Measurements from ENCODE around the gene FAM241A. TPM values are rescaled to one million over a fixed set of nuclear protein-coding genes. Genes with fewer than 3 reads are reported as not detected.

FAM241A gene
- total and polyA plus RNA-seq, 2 of the 13 experiments (the other 11 are each of a cell fraction or from before 2014, with no cell fraction given) = 0.61 to 0.69 TPM

- TF ChIP-seq TBX2 (CRISPR knock-in tag; IDR thresholded peaks at IDR 0.05; ENCODE audit: borderline replicate concordance) (peak; percentile 94), ZNF670 (CRISPR knock-in tag; IDR thresholded peaks at IDR 0.05; ENCODE audit: borderline replicate concordance) (peak; percentile 78; the same call in 1 of the 2 replicates), MED13 (CRISPR knock-in tag; IDR thresholded peaks at IDR 0.05) (no peak), ZNF589 (CRISPR knock-in tag; conservative IDR thresholded peaks at IDR 0.05) (no peak), ZNF773 (CRISPR knock-in tag; IDR thresholded peaks at IDR 0.05; ENCODE audit: borderline replicate concordance) (no peak), CREM (IDR thresholded peaks at IDR 0.05) (peak; percentile 88), CREM (CRISPR knock-in tag; IDR thresholded peaks at IDR 0.05) (0 out of 2 replicates have a peak, but pooled peaks have one; percentile 45), ZNF296 (CRISPR knock-in tag; conservative IDR thresholded peaks at IDR 0.05) (no peak), KDM1A (CRISPR knock-in tag; IDR thresholded peaks at IDR 0.05) (no peak; the same call in 1 of the 2 replicates), FOXP4 (CRISPR knock-in tag; IDR thresholded peaks at IDR 0.05) (peak; percentile 82), NFKBIZ (CRISPR knock-in tag; IDR thresholded peaks at IDR 0.05) (no peak; the same call in 1 of the 2 replicates), ZNF337 (CRISPR knock-in tag; IDR thresholded peaks at IDR 0.05; ENCODE audit: borderline replicate concordance, low read depth) (peak; percentile 85; the same call in 1 of the 2 replicates), ZHX1 (CRISPR knock-in tag; IDR thresholded peaks at IDR 0.05; ENCODE audit: low read depth) (no peak; the same call in 1 of the 2 replicates), NFYB (CRISPR knock-in tag; IDR thresholded peaks at IDR 0.05) (peak; percentile 83), PLSCR1 (CRISPR knock-in tag; IDR thresholded peaks at IDR 0.05; ENCODE audit: borderline replicate concordance) (no peak), THAP9 (CRISPR knock-in tag; IDR thresholded peaks at IDR 0.05; ENCODE audit: borderline replicate concordance) (peak; percentile 46; the same call in 1 of the 2 replicates), SOX6 (IDR thresholded peaks at IDR 0.05) (no peak), SOX6 (CRISPR knock-in tag; IDR thresholded peaks at IDR 0.05) (peak; percentile 79), RNF2 (conservative IDR thresholded peaks at IDR 0.05; ENCODE audit: low read depth) (no peak), MXD1 (CRISPR knock-in tag; IDR thresholded peaks at IDR 0.05) (no peak)
Observed at GRCh38 chr4:112230879-112231778, 85.9 kb downstream of the FAM241A start (continued).

All from HepG2 (cell line).